EL (cell line): ENCODE results near the gene ZFYVE27.

Experiments
- DNase-seq: peaks from one replicate; pipeline ENCODE4 v3.0.0-alpha.2; 2016

Gene ZFYVE27

DNA sequence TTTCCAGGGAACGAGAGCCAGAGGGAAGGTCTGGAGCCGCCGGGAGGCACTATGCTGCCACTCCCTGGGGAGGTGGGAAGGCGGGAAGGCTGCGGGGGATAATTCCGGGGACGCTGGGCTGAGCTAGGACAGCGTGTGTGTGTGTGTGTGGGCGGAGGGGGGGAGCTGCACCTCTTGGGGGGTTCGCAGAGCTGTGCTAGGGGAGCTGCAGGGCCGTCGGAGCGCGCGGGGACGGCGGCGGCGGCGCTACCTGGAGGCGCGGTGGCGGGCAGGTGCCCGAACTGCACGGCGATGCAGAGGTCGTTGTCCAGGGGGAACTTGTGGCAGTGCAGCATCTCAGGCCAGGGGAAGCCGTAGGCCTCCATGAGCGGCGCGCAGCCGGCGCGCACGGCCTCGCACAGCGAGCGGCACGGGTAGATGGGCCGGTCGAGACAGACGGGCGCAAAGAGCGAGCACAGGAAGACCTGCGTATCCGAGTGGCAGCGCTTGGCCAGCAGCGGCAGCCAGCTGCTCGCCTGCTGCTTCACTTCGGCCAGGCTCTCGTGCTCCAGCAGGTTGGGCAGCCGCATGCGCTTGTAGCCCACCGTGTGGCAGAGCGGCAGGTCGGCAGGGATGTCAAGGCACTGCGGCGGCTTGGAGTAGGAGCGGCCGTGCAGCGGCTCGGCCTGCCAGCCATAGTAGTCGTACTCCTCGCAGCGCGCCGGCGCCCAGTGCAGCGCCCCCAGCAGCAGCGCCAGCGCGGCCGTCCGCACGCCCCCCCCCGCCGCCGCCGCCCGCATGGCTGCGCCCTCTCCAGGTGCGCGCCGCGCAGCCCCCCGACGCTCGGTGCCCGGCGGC lies 34.3 kb downstream of the ZFYVE27 start:
- DNase-seq, result peak; percentile 30

DNA sequence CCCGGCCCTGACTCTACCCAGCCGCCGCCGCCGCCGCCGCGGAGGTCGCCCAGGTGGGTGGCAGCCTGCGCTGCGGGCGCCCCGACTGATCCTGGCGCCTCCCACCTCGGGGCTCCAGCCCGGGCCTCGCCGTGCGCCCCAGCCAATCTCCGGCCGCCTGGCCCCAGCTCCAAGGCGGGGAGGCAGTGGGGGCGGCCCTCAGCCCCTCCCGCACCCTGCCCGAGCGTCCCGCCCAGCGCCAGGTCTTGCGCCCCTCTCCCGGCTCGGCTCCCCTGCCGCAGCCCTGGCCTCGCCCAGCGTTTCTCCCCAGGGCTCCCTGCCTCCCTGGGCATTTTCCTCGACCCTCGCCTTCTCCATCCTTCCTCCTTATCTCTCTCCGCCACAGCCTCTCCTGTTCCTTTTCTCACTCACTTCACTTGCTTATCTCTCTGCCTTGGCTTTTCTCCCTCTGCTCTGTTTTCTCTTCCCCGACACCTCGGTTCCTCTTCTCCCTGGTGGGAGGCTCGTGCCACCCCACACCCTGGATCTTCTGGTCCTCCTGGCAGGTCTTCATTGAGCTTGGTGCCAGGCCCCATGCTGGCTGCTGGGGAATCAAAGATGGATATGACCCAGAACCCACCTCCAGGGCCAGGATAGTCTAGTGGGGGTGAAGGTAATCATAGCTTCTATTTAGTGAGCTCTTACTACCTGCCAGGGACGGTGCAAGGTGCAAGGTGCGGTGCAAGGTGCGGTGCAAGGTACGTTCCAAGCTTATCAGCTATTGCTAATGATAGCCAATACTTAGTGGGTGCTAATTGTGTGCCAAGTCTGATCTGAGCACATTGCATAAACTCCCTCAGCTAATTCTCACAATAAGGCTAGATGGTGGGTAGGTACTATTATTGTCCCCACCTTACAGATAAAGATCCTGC lies 35.2 kb downstream of the ZFYVE27 start, which contains the start of gene SFRP5:
TSS of gene SFRP5 (minus strand) at position 87 of the 911 bp plus-strand sequence. CDS start 166 bp downstream, outside the sequence.
- no peak for DNase-seq

- DNase-seq, result no peak
These were observed 36.2 kb downstream of the ZFYVE27 start for GRCh38 chr10:97773096-97773495.

- DNase-seq, result no peak
These were observed 37.9 kb downstream of the ZFYVE27 start for GRCh38 chr10:97774811-97775294.

DNA sequence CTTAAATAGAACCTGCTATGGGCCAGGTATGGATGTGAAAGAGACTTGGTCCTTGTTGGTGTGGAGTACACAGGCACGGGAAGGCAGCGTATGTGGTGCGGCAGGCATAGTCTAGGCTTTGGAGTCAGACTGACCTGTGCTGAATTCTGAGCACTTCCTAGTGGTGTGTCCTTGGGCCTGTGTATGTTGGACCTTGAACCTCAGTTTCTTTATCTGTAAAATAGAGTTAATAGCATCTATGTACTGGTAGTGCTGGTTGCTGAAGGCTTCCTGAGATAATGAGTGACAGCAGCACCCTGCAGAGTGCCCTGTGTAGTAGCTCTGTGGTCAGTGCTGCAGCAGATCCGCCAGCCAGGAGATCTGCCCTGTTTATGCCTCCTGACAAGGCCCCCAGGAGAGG lies 40.2 kb downstream of the ZFYVE27 start:
- DNase-seq, result no peak

DNA sequence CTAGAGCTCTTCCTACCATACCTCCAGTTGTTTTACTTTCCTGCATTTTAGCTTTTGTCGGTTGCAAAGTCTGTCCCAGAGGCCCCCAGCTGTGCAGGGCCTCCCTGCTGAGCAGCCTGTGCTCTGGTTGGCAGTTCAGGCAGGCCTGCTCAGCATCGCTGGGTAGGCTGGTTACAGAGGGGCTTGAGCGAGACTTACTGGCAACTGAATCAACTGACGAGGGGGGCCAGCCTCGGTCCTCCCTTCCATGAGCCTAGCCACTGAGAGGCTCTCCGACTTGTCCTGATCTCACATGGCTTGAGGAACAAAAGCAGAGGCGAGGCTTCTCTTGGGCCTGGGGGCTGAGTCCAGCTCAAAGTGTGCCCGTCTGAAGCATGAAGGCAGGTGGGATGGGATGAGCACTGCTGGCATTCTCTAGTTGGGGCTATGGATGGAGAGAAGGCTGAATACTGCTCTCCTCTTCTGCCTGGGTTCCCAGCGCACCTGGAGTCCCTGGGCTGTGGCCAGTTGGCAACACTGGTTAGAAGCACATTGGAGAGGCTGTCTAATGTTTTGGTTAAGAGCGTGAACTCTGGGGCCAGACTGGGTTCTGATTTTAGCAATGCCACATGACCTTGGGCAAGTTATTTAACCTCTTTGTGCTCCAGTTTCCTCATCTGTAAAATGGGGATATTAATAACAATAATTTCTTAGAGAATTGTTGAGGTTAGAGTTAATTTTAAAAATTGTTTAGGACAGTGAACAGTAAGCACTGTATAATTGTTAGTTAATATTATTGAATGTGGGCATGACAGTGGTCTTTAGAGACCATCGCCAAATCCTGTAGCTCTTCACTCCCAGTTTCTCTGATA lies 41.7 kb downstream of the ZFYVE27 start:
- DNase-seq, result no peak

GRCh38 chr10:97779492-97779891 lies 42.6 kb downstream of the ZFYVE27 start:
- DNase-seq, result no peak

DNA sequence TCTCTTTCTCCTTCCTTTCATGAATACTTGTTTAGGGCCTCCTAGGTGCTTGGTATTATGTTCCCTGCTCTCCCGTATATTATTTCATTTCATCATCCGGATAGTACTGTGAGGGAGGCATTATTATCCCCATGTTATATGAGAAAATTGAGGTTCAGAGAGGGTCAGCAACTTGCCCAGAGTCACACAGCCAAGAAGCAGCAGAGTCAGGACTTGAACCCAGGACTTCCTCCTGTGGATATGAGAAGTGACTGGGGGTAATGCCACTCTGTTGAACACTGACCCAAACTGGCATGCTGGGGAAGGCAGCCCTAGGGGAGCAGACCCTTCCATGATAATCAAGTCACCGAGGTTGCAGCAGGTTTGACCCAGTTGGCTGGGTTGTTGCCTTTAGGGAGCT lies 43.0 kb downstream of the ZFYVE27 start:
- DNase-seq, result no peak

- no peak for DNase-seq
These were observed 44.1 kb downstream of the ZFYVE27 start for GRCh38 chr10:97780841-97781617.

- DNase-seq, result no peak
These were observed 44.8 kb downstream of the ZFYVE27 start for GRCh38 chr10:97781618-97782331.

- DNase-seq, result no peak
These were observed 45.7 kb downstream of the ZFYVE27 start for GRCh38 chr10:97782455-97783228.

GRCh38 chr10:97784200-97784810 lies 47.4 kb downstream of the ZFYVE27 start:
- no peak for DNase-seq

DNA sequence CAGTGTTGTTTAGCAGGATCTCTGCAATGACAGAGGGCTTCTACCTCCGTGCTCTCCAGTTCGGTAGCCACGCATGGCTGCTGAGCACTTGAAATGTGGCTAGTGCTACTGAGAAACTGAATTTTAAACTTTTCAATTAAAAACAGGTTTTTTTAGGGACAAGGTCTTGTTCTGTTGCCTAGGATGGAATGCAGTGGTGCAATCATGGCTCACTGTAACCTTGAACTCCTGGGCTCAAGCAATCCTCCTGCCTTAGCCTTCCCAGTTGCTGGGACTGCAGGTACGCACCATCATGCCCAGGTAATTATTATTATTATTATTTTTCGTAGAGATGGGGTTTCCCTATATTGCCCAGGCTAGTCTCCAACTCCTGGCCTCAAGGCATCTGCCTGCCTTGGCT lies 48.3 kb downstream of the ZFYVE27 start:
- no peak for DNase-seq

DNA sequence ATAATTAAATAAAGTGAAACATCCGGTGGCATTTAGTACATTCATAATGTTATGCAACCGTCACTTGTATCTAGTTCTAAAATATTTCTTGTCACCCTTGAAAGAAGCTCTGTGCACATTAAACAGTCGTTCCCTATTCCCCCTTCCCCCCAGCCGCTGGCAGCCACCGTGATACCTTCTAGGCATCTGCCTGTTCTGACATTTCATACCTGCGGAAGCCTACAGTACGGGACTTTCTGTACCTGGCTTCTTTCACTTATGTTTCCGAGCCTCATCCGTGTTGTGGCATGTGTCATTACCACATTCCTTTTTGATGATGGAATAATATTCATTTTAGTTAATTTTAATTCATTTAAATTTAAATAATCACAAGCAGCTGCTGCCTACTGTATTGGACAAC lies 48.8 kb downstream of the ZFYVE27 start:
- DNase-seq, result no peak

DNA sequence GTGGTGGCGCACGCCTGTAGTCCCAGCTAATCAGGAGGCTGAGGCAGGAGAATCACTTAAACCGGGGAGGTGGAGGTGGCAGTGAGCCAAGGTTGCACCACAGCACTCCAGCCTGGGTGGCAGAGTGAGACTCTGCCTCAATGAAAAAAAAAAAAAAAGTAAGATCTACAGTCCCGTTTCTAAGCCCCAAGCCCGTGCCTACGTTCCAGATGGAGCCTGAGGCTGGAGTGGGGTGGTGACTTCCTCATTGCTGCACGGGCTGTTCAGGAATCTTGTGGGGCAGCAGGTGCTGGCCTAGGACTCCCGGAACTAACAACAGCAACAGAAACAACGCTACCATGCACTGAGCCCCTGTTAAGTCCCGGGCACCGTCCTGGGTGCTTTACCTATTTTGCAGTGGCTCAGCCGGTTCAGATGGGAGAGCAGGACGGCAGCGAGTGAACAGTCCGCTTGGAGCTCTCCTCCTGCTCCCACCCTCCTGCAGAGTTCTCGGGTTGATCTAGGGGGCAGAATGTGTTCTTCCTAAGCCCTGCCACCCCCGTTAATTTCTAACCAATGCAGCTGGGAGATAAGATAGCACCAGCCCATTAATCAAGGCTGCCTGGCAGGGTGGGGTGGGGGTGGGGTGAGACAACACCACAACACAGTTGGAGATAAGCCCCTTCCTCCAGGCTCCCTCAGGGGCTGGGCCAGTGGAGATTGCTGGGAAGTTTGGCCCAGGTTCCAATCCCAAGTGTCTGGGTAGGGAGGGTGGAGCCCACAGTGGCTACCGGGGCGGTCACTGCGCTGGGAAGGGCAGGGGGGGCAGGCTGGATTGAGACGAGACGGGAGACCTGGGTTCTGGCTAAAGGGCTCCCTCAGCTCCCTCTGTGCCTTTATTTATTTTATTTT lies 51.9 kb downstream of the ZFYVE27 start:
- no peak for DNase-seq

- DNase-seq, result no peak
These were observed 53.0 kb downstream of the ZFYVE27 start for GRCh38 chr10:97789770-97790397.

DNA sequence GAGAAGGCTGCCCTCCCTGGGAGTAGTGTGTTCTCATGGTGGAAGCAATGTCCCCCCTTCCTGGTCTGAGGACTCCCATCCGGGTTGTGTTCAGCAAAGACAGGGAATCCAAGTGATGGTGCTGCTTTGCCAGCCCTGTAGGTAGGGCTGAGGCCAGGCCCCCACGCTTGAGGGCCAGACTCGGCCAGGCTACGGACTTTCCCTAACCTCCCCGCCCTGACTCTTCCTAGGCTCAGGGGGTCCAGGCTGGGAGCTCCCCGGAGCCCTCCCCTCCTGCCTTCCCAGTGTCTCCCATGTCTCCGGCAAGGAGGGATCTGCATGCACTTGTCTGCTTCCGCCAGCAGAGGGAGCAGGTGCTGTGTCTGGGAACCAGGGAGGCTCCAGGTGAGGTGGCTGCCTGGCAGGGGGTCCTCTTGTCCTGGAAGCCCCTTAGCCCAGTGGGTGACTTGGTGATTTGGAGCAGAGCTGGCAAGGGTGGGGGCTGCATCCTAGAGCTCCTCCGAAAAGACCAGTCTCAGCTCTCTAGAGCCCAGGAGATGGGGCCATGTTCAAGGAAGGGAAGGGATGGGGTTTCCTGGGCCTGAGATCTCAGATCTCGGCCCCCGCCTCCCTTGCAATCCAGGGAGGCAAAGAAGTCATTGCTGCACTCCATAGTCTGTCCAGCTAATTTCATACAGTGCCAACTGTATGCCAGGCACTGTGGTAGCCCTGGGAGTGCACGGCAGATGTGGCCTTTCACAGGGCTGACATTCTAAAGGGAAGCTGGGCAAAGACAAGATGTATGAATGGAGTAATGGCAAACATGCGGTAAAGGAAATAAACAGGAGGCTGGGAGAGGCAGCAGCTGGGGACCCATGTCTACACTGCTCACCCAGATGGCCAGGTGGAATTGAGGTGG lies 55.1 kb downstream of the ZFYVE27 start:
- DNase-seq, result peak; percentile 50
